Fibroblast of peridontal ligament (primary cell): ENCODE results near the gene DNAH9.

Experiments
- DNase-seq: peaks from one replicate; pipeline ENCODE4 v3.0.0-alpha.2; 2010; ENCODE audit errors: extremely low read depth

DNAH9 gene

DNA sequence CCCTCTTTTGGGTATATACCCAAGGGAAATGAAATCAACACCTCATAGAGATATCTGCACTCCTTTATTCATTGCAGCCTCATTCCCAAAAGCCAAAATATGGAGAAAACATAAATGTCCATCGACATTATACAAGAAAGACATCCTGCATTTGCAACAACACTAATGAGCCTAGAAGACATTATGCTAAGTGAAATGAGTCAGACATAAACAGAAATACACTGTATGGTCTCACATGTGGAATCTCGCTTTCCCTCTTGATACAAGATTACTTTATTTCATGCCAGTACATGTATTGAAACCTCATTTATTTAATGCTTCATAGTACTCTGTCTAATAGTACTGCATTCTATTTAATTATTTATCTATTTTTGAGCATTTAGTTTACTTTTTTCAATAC is 241.8 kb downstream of the DNAH9 start:
- no peak for DNase-seq

DNA sequence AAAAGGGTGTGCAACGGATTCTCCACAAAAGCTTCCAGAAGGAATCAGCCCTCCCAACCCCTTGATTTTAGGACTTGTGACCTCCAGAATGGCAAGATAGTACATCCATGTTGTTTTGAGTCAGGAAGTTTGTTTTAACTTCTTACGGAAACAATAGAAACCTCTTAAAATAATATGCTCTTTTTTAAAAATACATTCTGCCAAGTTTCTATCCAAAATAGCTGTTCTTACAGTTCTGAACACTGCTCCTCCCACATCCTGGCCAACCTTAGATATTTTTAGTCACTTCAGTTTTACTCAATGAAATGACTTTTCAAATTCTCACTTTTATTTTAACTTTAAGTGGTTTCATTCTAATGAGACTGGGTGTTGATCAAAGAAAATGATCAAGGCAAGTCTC is 242.6 kb downstream of the DNAH9 start:
- DNase-seq, result no peak

GRCh38 chr17:11848330-11848729 is 250.1 kb downstream of the DNAH9 start:
- DNase-seq, result no peak

GRCh38 chr17:11852231-11852630 is 254.0 kb downstream of the DNAH9 start:
- no peak for DNase-seq

DNA sequence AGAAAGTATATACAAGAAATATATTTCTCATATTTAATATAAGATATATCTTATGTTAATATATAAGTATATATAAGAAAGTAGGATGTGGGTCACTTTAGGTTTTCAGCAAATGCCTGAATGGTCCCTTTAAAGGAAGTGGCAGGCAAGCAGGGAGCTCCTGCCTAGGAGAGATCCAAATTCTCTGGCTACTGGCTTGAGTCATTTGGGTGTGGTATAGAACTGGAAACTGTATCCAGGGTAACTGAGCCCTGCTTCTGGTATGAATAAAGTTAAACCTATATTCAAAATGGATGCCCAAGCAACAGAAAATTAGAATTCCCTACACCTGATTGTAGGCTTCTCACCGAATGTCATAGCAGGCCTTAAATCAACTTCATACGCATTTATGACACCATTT is 254.6 kb downstream of the DNAH9 start:
- DNase-seq, result no peak

DNA sequence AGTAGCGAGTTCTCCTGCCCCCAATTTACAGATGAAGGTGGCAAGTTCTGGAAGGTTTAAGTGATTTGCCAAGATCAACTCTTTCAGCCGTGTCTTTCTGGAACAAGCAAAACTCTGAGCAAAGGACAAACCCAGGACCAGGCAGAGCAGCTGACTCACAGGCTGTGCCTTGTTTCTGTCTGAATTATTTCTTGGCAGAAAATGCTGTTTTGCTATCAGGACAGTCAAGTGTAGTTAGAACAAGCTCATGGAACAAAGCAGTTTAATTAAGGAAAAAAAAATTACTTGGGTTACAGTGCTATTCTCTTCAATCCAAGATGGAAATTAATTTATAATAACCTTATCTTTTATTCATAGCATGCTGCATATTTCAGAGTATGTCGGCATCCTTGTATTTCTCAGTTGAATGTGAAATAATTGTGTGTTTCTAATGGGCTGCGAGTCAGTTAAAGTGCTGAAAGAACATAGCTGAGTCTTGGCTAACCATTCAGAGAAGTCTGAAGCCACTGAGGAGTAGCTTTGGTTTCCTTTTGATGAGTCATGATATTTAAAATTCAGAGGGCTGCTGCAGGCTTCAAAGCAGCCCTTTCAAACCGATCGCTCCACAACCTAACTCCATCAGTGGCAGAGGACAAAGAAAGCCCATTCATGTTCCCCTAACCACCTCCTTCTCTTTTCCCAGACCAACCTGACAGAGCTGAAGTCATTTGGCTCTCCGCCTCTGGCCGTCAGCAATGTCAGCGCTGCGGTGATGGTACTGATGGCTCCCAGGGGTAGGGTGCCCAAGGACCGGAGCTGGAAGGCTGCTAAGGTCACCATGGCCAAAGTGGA is 255.3 kb downstream of the DNAH9 start:
- no peak for DNase-seq

DNA sequence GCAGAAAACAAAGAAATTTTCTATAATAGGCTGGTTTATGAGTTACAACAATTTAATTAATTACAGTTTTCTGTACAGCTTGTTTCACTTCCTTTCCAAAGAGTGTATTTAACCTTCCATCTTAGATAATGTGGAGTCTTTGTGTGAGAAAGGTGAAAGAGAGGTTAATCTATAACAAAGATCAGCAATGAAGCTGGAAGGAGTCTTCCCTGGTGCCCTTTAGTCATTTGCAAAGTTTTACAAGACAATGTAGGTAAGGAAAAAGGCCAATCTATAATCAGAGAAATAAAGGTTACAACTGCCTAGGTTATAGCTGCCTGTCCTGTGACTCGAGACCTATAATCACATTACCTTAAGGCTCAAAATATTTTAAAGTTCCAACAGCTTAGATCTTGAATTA is 257.0 kb downstream of the DNAH9 start:
- no peak for DNase-seq

DNA sequence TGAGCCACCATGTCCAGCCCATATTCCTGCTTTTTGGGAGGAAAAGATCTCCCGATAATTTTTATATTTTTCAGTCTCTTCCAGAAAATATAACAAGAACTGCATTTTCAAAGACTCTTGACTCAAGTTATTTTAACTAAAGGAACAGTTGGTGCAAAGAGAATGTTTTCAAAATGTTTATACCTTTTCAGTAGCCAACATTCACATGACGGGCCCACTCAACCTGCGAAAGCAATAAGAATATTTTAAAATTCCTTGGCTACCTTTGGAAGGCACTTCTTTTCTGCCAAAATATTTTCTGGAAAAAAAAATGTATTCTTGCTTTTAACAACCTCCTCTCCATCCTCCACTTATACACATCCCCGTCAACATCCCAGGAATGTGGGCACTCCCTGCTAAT is 258.7 kb downstream of the DNAH9 start:
- DNase-seq, result no peak

DNA sequence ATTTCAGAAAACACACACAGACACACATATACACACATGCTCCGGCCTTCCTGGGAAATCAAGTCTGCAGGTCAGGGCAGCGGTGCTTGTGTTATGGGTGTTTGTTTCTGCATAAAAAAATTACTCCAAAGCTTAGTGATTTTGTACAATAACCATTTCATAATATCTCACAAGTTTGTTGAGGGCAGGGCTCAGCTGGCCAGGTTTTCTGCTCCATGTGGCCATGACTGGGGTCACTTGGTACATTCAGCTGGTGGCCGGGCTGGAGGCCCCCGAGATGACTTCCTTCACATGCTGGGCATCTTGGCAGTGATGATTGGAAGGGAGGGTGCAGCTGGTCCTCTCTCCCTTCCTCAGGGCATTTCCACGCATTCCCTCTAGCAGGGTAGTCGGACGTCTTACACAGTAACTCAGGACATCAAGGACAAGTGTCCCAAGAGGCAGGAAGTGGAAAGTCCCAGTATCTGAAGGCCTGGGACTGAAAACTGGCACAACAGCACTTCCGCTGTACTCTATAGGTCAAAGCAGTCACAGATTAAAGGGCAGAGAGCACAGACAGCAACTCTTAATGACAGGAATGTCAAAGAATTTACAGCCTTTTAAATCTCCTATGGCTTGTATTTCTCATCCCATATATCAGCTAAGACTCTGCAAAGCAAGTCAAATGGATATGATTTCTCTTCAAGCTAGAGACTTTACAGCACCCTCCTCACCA is 271.6 kb downstream of the DNAH9 start:
- no peak for DNase-seq

DNA sequence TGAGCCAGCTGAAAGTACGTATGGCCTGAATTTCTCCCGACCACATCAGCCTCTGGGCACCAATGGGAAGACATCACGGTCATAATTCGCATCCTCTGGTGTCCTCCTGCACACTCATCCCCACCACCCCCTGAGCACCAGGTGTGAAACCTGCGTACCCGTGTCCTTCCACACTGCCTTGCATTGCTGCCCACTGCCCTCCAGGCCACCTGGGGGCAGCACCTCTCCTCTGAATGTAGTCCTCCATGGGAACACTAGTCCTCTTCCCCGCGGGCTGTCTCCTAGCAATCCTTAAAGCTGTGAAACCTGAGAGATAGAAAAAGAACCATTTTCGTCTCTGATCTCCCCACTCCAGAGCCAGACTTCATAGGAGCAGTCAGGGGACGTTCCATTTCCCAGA is 273.5 kb downstream of the DNAH9 start:
- no peak for DNase-seq

- no peak for DNase-seq
Observed at GRCh38 chr17:11874756-11875155, 276.5 kb downstream of the DNAH9 start.

DNA sequence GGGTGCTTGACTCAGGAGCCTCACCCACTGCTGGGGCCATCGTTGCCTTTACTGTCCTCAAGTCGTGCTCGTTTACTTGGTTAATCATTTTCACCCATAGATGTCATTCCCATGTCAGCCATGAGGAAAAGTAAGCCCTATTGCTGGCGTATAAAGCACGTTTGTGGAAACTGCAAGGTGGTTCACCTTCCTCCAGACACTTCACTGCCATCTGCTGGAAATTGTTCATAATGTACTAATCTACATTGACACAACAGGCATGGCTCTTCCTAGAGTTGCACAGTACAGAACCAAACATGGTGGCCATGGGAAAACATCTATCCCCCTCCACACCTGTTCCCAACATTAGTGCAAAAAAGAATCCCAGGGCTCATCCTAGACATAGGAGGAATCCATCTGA is 282.4 kb downstream of the DNAH9 start:
- DNase-seq, result no peak

DNA sequence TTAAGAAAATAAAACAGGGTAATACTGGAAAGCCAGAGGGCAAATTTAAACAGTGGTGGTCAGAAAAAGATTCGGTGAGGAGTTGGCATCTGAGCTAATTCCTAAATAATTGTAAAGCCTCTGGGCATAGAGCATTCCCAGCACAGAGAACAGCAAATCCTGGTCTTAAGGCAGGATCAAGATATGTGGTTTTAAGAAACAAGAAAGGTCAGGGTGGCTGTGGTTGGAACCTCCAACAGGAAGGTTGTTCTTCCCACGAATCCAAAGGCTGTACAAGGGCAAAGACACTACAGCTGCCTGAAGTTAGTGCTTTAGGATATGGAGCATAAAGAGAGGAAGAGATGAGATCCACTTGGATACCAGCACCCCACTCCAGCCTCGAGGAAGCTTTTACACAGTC is 284.4 kb downstream of the DNAH9 start:
- DNase-seq, result no peak

DNA sequence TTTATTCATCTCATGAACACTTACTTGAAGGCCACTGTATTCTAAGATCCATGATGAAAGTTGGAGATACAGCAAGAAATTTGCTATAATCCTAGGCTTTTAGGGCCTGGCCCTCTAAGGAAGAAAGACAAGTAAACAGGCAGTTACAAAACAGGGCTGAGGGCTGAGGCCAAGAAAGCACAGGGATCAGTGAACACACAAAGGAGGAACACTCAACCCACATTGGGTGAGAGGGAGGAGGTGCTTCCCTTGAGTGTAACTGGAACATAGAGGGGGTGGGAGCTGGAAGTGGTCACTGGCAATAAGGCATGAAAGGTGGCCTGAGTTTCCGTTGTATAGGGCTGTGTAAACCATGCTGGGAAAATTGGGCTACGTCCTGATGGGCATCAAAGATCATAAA is 286.8 kb downstream of the DNAH9 start:
- no peak for DNase-seq

DNA sequence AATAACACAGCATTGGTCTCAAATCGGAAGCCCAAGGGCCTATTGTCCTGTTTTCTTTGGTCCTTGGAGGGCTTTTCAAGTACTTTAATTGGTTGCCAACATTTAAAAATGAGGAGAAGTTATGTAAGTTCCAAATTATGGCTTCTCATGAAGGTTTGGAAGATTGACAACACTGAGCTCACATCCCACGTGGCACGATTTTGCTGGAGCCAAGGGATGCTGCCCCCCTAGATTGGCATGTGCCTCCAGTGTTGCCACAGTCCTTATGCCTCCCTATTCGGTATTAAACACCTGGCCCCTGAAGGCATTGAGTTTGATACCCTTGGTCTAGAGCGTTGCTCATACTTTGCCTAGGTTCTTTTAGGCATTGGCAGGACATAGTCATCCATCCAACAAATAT is 291.0 kb downstream of the DNAH9 start:
- no peak for DNase-seq

DNA sequence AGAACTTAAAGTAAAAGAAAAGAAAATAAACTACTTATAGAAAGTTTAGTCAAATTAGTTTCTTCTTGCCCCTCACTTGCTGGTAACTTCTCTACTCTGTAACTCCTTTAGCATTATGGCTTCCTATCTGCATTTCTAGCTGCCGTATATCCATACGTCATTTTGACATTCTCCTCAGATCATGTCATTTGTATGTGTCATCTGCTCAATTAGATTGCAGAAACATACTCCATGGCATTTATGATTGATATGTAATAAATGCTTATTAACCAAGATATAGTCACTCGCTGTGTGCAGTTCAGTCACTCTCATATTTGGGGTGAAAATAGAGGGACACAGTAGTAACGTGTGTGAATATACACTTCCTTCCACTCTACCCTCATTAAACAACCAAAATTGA is 295.6 kb downstream of the DNAH9 start:
- DNase-seq, result no peak

DNA sequence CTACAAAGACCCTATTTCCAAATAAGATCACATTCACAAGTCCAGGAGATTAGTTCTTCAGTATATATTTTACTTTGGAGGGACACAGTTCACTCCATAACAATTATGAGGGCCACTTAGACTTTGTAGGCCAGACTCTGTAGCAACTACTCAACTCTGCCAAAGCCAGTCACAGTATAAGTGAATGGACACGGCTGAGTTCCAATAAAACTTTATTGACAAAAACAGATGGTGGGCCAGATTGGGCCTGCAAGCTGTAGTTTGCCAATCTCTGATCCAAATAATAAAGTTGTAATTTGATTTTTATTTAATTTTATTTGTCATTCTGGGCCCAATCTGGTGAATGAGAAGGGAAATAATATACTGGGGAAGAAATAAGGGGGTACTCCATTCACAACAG is 297.9 kb downstream of the DNAH9 start:
- no peak for DNase-seq

DNA sequence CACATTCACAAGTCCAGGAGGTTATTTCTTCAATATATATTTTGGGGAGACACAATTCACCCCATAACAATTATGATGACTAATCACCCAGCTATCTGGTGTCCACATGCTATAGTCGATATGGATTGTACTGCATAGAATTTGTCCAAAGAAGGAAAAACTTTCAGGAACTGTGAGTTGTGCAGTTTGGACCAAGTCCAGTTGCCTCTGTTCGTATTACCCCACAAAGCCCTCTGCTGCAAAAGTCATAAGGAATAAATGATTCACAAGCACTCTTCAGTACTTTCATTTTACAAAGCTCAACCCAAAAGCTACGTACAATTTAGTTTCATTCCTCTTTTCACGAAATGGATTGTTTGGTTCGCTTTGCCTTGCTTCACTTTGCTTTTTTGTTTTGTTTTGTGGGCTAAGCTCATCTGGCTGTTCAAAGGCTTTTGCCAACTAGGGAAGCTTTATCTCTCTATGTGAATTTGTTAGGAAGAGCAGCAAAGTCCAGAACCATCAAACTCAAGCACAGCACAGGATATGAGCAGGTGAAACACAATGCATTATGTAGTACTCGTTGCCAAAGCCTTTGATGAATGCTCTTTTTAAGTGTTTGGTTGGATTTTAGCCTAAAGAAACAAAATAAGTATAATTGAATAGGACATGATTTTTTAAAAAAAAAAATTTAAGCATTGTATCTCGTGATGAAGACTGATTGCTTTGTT is 300.4 kb downstream of the DNAH9 start:
- no peak for DNase-seq

- DNase-seq, result no peak
Observed at GRCh38 chr17:11899537-11899942, 301.3 kb downstream of the DNAH9 start.

DNA sequence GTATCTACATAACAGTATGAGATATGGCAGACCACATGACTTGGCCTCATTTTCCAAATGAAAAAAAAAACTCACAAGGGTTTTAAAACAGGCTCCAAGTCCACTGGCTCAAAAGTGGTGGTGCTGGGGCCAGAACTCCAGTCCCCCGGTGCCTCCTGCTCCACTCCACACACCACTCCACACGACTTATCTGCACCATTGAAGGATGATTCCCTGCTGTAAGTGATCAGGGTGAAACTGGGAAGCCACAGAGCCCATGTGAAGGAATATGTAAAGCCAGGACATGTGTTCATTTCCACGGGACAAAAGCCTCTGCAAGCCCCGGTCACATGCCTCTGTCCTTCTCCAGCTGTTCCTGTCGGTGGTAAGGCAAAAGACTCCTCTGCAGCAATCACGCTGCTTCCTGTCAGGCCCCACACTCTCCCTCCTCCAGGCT is 301.8 kb downstream of the DNAH9 start:
- no peak for DNase-seq

GRCh38 chr17:11900655-11901054 is 302.4 kb downstream of the DNAH9 start:
- DNase-seq, result no peak

DNA sequence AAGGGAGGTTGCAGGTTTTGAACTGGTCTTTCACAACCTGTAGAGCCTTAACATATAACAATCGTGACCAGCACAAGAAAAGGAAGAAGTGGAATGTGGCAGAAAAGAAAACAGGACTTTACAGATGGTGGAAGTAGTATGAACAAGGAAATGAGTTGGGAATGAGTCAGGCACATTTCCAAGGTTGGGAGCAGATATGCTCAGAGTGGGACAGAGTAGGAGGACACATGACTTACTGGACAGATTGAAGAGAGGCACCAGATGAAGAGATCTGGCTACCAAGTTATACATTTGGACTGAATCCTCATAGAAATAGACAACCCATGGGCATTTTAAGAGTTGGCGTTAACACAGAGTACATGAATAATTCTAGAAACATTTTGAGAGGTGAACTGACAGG is 303.7 kb downstream of the DNAH9 start:
- DNase-seq, result no peak

DNA sequence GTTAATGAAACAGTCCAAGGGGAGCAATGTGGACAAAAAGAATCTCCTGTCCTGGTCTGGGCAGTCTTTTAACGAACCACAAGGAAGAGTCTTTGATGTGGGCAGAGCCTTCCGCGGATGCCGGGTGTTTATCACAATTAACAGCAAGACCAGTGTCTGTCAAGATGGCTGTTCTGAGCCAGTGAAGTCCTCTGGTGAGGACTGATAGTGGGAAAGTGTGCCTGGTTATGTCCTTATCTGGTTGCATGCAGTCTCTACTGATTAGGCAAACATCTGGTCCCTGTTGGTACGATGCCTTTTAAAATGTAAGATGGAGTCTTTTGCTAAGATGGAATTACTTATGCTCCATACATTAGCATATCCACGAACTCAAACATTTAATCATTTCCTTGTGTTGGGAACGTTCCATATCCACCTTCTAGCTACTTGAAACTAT is 310.5 kb downstream of the DNAH9 start:
- no peak for DNase-seq
